Esophagus mucosa (tissue), 1 donor: Measurements from ENCODE around the gene GCNA. TPM values are rescaled to one million over a fixed set of nuclear protein-coding genes. Genes with fewer than 3 reads are reported as not detected.
A peak's percentile ranks its signal among the peaks of the same experiment; 100 is the strongest.

Experiments
- ATAC-seq: fragments of 200-7000 bp; cut with Tn5 transposase; one replicate; pipeline ENCODE4 v1.9.1; 2020
- total RNA-seq: library from RNA; stranded (reverse); gene quantifications from one replicate; pipeline ENCODE4 v1.2.4, GENCODE V29; 2023
- donor health status: DM: yes; HTN: yes; CAD: no.

Gene GCNA
- total RNA-seq, 1 donor from 2014 or later, result 0.68 TPM

DNA sequence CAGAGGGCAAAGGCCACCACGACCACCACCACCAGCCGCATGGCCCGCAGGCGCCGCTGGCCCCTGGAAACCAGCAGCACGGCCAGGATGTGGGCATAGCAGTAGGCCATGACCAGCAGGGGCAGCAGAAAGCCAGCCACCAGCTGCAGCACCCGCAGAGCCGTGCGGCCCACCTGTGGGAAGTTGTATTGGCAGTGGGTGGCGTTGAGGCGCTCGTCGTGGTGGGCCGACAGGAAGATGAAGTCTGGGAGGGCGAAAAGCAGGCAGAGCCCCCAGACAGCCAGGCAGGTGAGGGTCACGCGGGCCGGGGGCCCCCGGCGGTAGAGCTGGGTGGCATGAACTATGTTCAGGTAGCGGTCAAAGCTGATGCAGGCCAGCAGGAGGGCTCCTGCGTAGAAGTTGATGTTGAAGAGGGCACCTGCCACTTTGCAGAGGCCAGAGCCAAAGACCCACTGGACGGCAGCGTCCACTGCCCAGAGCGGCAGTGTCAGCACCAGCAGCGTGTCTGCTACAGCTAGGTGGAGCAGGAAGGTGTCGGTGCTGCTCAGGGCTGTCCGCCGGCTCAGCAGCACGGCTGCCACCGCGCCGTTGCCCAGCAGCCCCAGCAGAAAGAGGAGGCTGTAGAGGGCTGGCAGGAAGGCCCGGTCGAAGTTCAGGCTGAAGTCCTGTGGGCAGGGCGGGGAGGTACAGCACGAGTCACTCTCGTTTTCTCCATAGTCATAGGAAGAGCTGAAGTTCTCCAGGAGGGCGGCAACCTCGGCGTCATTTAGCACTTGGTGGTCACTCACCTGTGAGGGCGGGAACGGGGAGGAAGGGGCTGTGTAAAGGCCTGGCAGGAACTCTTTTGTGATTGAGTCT lies 38.7 kb downstream of the GCNA start:
- peak; percentile 22 for ATAC-seq

DNA sequence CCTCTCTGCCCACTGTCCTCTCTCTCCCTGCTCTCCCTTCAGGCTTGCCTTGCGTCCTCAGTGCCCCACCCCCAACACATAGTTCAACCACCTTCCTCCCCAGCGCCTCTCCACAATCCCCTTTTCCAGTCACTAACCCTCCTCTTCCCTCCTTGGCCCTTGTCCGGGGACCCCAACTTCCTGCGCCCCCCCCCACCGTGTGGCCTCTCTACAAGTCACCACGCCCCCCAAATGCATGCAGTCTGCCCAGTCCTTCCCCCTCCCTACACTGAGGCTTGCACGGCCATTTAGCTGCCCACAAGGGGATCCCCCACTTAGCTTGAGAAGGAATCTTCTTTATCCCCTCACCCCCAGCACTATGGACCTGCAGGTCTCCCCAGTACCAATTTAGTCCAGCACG lies 39.5 kb downstream of the GCNA start:
- no peak for ATAC-seq

DNA sequence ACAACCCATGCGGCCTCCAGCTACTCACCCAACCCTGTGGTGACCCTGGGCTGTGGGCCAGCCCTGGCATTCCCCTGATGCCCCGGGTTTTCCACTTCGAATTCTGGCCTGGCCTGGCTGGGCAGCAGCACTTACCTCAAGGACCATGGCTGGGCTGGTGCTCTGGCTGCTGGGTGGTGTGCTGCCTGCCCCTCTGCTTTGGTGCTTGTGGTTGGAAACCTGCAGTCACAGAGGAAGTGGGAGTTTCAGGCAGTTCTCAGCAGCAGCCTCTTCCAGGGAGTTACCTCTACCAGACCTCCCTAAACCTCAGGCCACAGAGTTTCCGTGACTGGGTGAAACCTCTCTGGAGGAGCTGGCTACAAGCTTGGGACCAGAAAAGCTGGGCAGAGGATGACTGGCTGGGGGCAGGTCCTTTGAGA lies 40.1 kb downstream of the GCNA start, which contains the start of gene CXCR3:
Gene CXCR3, minus strand, starts transcription at position 209 of the 419 bp plus-strand sequence. Its CDS starts 62 bp downstream, at position 147.
- no peak for ATAC-seq

DNA sequence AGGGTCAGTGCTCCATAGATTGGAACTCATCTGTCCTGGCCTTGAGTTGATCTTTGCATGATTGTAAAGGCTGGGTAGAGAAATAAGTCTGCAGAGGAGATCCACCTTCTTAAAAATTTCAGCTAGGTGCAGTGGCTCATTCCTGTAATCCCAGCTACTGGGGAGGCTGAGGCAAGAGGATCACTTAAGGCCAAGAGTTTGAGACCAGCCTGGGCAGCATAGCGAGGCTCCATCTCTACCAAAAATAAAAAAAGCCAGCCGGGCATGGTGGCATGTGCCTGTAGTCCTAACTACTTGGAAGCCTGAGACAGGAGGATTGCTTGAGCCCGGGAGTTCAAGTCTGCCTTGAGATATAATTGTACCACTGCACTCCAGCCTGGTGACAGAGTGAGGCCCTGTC lies 40.5 kb downstream of the GCNA start:
- no peak for ATAC-seq

DNA sequence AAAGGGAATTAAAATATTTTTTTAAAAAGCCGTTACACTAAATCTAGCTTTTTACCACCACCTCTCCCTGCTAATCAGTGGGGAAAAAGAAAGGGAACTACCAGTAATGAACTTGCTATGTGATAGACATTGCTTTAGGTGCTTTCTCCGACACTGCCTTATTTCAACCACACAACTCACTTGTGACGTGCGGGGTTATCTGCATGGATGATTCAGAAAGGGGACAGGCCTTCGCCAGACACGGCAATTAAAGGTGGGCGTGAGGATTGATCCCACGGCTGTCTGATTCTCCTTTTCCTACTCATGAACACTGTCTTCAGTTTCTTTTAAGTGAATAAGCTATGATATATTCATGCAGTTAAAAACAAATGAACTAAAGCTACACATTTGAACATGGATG lies 41.0 kb downstream of the GCNA start:
- no peak for ATAC-seq

DNA sequence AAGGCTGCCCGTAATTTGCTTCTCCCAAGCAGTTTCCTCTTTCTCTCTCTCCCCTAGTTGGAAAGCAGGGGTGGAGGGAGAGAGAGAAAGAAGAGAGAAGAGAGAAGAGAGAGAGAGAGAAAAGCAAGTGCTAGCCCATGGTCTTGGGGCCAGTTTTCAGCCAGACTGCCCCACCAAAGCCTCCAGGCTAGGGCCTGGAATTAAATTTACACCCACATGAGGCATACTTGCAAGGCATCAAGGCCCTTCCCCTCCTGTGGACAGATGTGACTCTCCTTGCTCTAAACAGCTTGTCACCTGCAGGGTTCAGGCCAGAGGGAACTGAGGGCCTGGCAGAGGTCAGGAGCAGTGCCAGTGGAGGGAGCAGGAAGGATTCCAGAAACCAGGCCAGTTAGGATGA lies 41.7 kb downstream of the GCNA start:
- ATAC-seq, result no peak

DNA sequence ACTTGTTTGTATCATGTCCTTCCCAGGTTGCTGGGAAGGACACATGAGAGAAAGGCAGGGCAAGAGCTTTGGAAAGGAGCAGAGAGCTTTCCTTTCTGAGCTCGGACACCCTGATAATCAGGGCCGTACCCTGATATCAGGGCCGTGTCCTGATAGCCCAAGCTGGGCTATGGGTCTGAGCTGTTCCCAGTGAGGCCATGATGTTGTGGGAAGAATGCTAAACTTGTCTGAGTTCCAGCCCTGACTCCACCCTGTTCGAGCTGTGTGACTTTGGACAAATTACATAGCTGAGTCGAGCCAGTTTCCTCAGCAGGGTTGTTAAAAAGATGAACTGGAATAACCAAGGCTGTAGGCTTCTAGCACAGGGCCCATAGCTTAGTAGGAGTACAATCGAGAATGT lies 43.4 kb downstream of the GCNA start:
- no peak for ATAC-seq

DNA sequence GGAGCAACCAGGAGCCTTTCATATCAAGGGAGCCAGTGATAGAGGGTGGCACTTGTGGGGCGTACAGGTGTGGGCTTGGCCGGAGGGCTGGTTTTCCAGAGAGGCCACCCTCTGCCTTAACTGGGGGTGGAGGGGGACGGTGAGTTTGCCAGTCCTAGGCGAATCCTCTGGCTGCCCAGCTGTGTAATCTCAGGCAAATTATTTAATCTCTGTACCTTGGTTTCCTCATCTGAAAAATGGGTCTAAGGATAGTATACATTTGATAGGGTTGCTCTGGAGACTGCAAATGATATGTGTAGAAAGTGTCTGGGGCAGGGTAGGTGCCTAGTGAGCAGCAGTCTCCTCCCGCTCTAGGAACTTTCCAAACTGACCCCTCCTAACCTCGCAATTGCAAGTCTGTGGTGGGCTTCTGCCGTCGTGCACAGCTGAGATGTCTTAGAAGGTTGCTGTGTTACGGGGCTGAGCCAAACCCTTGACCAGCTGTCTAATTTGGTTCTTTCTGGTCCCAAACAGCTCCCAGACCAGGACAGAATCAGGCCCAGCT lies 43.9 kb downstream of the GCNA start:
- no peak for ATAC-seq

DNA sequence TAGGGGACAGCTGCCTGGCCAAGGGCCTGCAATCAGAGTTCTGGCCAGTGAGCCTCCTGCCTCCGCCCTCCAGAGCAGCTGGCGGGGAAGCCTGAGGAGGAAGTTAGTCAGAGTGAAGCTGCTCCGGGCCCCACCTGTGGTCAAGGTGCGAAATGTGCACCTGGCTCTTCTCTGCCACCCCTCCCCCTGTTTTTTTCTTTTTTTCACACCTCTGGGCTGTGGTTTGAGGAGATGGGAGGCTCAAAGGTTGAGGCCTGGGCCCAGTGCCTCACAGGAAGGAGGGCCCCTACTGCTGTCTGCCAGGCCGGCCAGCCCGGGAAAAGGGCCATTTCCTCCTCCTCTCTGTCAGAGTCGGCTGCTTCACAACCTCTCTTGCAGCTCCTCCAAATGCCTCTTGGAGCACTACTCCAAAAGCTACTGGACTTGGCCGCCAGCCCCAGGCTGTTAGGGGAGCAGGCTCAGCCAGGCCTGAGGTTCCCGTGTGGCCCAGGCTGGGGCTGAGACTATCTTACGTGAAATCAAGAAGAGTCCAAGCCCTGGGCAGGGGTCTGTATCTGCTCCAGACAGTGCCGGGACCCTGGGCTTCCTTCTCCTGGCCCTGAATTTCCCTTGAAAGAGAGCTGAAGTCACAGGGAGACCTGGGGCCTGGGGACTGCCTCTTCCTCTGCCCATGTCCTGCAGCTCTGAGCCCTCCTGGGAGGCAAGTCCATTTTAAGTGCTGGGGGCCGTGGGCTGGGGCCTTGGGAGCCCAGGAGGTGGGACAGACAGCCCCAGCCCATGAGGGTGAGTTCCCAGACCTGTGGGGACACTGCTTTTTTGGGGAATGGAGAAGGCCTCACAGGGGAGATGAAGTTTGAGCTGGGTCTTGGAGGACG lies 44.6 kb downstream of the GCNA start:
- peak; percentile 71 for ATAC-seq

DNA sequence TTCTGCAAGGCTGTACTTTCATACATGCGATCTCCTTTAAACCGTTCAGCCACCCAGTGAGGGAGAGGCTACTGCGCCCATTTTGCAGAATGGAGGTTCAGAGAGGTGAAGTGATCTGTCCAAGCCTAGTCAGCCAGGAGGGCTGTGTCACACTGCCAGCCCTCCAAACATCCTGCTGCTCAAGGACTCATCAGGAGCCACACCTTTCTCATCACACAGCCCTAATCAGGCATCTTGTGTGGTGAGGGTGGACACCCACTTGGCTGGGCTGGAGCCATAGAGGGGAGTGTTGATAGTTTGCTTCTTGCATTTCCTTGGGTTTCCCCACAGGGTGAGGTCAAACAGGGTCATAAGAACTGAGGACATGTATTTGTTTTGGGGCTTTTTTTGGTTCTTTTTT lies 45.5 kb downstream of the GCNA start:
- ATAC-seq, result no peak

DNA sequence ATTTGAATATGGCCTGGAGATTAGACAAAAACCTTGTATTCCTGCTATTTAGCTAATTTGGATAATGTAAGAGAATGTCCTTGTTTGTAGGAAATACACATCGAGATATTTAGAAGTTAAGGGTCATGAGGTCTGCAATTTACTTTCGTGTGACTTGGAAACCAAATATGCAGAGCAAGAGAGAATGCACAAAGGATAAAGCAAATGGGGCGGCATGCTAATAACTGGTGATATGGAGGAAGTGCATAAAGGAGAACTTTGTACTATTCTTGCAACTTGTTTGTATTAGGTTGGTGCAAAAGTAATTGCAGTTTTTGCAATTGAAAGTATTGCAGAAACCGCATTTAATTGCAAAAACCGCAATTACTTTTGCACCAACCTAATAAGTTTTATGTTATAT lies 47.2 kb downstream of the GCNA start:
- no peak for ATAC-seq

DNA sequence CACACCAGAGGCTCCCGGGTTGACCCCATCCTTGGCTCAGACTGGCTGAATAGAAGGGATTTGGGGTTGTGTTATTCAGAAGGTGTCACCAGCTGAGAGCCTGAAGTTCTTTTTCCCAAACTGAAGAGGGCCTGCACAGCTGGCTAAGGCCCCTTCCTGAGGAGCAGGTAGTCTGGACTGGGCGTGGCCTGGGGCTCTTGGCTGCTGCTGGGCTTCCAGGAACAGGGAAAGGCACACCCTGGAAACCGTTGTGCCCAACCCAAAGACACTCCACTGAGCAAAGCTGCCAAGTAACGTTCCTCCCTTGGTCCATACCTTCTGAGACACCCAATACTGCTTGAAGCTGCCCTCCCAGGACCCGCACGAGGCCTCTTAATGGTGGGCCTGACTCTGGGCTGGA lies 48.3 kb downstream of the GCNA start:
- peak; percentile 16 for ATAC-seq

DNA sequence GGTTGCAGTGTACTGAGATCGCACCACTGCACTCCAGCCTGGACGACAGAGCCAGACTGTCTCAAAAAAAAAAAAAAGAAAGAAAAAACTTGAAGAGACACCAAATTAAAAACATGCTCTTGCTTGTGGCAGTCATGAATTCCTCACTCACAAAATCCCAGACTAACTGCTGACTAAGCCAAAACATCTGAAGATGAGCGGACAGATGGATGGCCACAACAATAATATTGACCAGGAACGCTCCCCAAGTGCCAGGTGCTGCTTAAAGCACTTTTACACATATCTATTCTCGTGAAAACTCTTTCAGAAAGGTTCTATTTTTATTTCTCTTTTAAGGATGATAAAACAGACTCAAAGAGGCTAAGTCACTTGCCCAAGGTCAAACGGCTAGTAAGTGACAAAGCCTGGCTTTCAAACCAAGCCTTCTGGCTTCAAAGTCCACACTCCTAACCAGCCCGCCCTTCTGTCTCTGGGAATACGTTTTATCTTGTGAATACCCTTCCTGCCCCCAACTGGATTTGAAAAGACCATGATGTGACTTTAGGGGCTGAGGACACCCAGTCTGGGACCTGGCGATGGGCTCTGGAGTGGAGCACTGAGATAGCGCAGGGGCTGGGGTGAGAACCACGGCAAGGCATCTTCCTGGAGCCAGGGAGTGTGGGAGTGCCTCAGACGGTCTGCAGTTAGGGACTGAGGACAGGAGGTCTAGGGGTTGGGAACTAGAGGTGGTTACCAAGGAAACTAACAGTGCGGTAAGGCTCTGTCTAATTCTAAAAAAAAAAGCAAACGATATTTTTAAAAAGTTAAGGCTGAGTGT lies 49.6 kb downstream of the GCNA start:
- ATAC-seq, result no peak

DNA sequence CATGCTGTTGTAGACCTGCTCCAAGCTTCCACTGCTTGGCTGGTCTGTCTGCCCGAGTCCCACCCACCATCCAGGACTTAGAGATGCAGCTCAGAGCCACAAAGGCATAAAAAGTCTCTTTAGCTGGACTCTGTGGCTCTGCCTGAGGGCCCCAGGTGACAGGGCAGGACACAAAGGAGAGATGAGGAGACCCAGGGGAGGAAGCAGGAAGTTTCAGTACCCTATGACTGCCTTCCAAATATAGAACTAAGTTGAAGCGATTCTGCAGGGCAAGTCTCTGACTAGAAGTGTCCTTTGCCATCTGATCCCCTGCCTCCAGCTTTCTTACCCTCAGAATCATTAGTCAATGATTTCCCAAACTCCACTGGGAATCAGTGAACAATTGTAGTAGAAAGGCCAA lies 51.2 kb downstream of the GCNA start:
- ATAC-seq, result no peak

DNA sequence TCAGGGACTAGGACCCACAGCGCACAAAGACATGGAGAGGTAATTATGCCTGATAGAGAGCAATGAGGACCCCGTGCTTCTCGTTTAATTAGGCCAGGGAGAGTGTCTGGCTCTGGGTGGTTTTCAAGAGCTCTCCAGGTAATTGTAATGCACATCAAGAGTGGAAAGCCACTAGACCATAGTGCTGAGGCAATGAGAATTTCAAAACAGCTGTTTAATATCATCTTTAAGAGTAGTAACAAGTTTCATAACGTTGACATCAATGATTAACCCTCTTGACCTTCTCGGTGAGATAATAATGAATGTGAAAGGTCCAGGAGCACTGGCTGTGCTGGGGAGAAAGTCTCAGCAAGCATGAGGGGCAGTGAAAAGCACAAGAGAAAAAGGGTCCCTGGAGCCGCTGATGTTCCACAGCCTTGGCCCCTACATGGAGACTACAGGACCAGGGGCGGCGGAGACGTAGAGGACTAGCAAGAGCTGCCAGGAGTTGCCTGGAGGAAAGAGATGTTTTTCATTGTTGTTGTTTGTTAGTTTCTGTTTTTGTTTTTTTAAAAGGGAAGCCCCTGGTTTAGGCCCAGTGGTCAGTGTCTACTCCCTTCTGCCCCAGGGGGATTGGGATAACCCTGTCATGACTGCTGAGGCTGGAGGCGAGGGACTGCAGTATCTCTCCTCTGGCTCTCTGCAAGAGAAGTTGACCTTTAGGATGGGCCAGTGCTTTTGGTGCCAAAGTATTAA lies 54.9 kb downstream of the GCNA start:
- ATAC-seq, result no peak

DNA sequence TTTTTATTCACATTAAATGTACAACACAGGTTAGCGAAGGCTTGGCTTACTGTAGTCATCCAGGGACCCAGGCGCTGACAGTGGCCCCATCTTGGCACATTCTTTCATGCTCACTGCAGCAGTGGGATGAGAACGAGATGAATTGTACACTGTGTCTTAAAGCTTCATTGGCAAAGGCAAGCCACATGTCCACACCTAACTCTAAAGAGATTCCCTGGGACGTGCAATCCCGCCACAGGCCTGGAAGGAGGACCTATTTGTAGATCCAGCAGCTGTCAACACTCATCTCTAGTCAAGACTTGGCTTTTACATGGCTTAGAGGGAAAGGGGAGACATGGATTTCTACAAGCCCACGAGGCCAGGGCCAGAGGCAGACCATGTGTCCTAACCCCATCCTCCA lies 56.1 kb downstream of the GCNA start:
- no peak for ATAC-seq

DNA sequence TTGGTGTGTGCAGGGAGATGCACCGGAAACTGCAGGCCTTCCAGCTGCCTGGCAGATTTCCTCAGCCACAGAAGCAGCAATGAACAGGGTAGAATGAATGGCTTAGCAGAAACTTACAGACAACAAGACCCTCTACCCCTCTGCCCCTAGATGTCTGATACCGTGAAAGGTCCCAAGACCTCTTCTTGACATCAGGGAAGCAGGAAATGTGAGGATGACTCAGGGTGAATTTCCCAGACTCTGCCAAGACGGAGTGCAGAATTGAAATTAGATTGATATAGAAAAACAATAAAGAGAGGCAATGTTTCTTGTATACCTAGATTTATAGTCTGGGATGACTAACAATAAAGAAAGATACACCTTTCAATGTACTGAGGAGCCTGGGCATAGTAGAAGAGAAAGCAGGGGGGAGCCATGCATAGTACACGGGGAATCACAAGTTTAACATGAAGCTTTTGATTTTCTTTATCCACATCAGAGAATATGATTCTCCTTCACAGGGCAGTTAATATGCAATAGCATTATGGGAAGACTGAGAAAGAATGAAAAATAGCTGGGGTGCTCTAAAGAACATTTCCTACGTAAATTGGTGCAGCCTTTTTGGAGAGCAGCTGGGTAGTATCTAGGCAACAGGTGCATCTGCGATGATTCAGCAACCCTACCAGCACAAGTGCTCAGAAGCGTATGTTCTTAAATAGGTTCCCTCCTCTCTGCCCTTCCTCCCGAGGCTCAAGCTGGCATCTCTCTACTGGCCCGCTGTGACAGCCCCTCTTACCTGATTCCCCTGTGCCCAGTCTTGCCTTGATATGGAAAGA lies 58.4 kb downstream of the GCNA start:
- no peak for ATAC-seq

DNA sequence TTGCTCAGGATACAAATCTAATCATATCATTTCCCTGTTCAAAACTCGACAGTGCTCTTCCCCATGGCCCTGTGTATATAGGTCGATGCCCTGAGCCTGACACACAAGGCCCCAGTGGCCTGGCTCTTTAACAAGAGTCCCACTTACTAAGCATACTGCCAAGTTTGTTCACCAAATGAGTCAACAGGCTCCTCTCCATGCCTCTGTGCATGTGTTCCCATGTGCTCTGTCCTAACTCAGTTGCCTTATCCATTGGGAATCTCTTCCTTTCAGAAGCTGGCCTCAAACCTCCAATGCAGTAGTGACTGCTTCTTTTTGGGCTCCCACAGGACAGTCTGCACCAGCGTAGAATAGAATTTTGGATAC lies 59.0 kb downstream of the GCNA start:
- ATAC-seq, result no peak

DNA sequence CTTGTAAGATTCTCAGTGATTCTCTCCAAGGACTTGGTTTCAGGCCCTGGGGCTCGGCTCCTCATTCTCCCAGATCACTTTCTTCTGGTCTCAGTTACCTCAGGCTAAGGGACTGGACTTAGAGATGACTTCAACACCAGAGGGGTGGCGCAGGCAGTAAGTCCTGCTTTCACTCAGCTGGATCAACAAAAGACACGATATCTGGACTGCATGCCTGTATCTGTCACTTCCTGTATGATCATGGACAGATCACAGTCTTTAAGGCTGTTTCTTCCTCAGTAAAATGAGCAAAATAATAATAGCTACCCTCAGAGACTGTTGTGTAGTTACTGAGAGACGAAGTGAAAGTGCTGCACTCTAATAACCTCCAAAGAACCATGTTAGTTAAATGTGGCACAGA lies 59.6 kb downstream of the GCNA start:
- ATAC-seq, result no peak

DNA sequence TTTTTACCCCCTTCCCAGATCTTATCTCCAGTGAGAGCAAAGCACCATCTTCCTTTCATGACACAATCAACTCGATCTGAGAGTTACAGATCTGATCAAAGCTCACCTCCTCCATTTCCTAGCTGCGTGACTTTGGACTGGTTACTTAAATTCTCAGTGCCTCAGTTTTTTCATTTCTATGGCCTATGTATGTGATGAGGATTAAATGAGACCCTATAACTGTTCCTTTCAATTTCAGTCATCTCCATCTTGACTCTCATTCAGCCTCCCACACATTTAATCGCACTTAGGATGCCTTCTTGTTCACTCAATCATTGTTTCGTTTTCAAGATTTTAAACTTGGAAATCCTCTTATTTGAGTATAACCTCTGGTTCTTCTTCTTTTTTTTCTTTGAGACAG lies 60.2 kb downstream of the GCNA start:
- no peak for ATAC-seq

DNA sequence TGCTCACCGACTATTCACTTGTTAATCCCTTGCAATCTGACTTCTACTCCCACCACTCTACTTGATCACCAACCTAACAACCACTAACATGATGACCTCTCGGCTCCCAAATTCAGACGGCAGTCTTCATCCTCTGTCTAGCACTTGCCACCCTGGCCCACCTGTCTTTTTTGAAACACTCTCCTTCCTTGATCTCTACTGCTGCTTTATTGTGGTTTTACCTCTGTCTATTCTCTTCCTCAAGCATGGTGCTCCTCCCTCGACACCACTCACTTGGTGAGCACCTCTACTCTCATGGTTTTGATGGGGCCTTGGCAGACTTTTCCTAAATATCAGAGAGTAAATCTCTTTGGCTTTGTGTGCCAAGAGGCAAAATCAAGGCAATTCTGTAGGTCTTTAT lies 61.8 kb downstream of the GCNA start:
- ATAC-seq, result no peak
